IPS-18a (cell line): ENCODE measurements around the gene RAP1GAP2.
"Not testable (repeated sequence)": the region's sequence is repeated elsewhere in the genome, so short reads cannot be mapped to it uniquely, and the experiment has no call there.

Source experiments
- H3K27ac ChIP-seq: one replicate; pipeline ENCODE4 v1.5.1; 2013; ENCODE audit warnings: low read length
- H3K27me3 ChIP-seq: one replicate; pipeline ENCODE4 v1.6.1; 2013; ENCODE audit warnings: mild to moderate bottlenecking, low read length; ENCODE audit not compliant: control insufficient read depth, insufficient read depth
- H3K36me3 ChIP-seq: one replicate; pipeline ENCODE4 v1.6.1; 2013; ENCODE audit warnings: low read depth, low read length; ENCODE audit not compliant: control insufficient read depth
- H3K4me1 ChIP-seq: one replicate; pipeline ENCODE4 v1.6.1; 2013; ENCODE audit warnings: low read depth, low read length; ENCODE audit not compliant: control insufficient read depth
- H3K4me3 ChIP-seq: one replicate; pipeline ENCODE4 v1.5.1; 2013; ENCODE audit warnings: low read length
- H3K9ac ChIP-seq: one replicate; pipeline ENCODE4 v1.6.1; 2013; ENCODE audit warnings: mild to moderate bottlenecking, low read length, moderate library complexity
- H3K9me3 ChIP-seq: one replicate; pipeline ENCODE4 v1.6.1; 2013; ENCODE audit warnings: low read depth, low read length; ENCODE audit not compliant: control insufficient read depth

RAP1GAP2 gene

GRCh38 chr17:3026125-3026855, 230.1 kb downstream of the RAP1GAP2 start:
- Histone ChIP-seq H3K4me3 (no peak overlapping the region), H3K9me3 (peaks cover 3% of the 10 kb centered on the region), H3K36me3 (peaks cover 12% of the 10 kb centered on the region), H3K27ac (no peak overlapping the region), H3K9ac (no peak overlapping the region), H3K27me3 (no peaks in the 10 kb centered on the region), H3K4me1 (no peaks in the 10 kb centered on the region)

GRCh38 chr17:3026856-3027751, 230.9 kb downstream of the RAP1GAP2 start:
- Histone ChIP-seq H3K36me3 (peaks cover 12% of the 10 kb centered on the region), H3K9me3 (no peaks in the 10 kb centered on the region), H3K27me3 (no peaks in the 10 kb centered on the region), H3K4me3 (no peak overlapping the region), H3K27ac (no peak overlapping the region), H3K9ac (no peak overlapping the region), H3K4me1 (no peaks in the 10 kb centered on the region)

GRCh38 chr17:3027786-3028532, 231.7 kb downstream of the RAP1GAP2 start:
- H3K4me3 ChIP-seq, result no peak overlapping the region
- peaks cover 12% of the 10 kb centered on the region for H3K36me3 ChIP-seq
- no peak overlapping the region for H3K9ac ChIP-seq

GRCh38 chr17:3029213-3029913, 233.1 kb downstream of the RAP1GAP2 start:
- no peak overlapping the region for H3K4me3 ChIP-seq
- no peak overlapping the region for H3K9ac ChIP-seq
- no peaks in the 10 kb centered on the region for H3K27me3 ChIP-seq
- peaks cover 12% of the 10 kb centered on the region for H3K36me3 ChIP-seq
- H3K27ac ChIP-seq, result no peak overlapping the region
- H3K4me1 ChIP-seq, result no peaks in the 10 kb centered on the region
- no peaks in the 10 kb centered on the region for H3K9me3 ChIP-seq

More at GRCh38 chr17:3027786-3028532, 231.7 kb downstream of the RAP1GAP2 start:
- Histone ChIP-seq H3K27ac (no peak overlapping the region), H3K9me3 (no peaks in the 10 kb centered on the region), H3K27me3 (no peaks in the 10 kb centered on the region), H3K4me1 (no peaks in the 10 kb centered on the region)

GRCh38 chr17:3030096-3030495, 233.9 kb downstream of the RAP1GAP2 start:
- Histone ChIP-seq H3K9me3 (no peaks in the 10 kb centered on the region), H3K27ac (no peak overlapping the region), H3K4me3 (no peak overlapping the region), H3K4me1 (no peaks in the 10 kb centered on the region), H3K27me3 (no peaks in the 10 kb centered on the region), H3K36me3 (peaks cover 12% of the 10 kb centered on the region), H3K9ac (no peak overlapping the region)

- not testable (repeated sequence) for H3K27me3 ChIP-seq, H3K9me3 ChIP-seq, H3K9ac ChIP-seq, H3K4me3 ChIP-seq, H3K4me1 ChIP-seq, H3K27ac ChIP-seq
- peaks cover 12% of the 10 kb centered on the region for H3K36me3 ChIP-seq
These were observed 234.7 kb downstream of the RAP1GAP2 start for GRCh38 chr17:3030852-3031470.

- H3K36me3 ChIP-seq, result peaks cover 8% of the 10 kb centered on the region
- H3K4me3 ChIP-seq, result no peak overlapping the region
- no peak overlapping the region for H3K9ac ChIP-seq
- H3K4me1 ChIP-seq, result no peaks in the 10 kb centered on the region
- no peak overlapping the region for H3K27ac ChIP-seq
- H3K9me3 ChIP-seq, result no peaks in the 10 kb centered on the region
- H3K27me3 ChIP-seq, result no peaks in the 10 kb centered on the region
These were observed 236.3 kb downstream of the RAP1GAP2 start for GRCh38 chr17:3032258-3033247.

- Histone ChIP-seq H3K9me3 (no peaks in the 10 kb centered on the region), H3K27me3 (no peaks in the 10 kb centered on the region), H3K27ac (no peak overlapping the region), H3K4me1 (no peaks in the 10 kb centered on the region), H3K4me3 (no peak overlapping the region), H3K36me3 (peaks cover 8% of the 10 kb centered on the region), H3K9ac (no peak overlapping the region)
These were observed 237.0 kb downstream of the RAP1GAP2 start for GRCh38 chr17:3033248-3033640.

GRCh38 chr17:3033741-3034577, 237.7 kb downstream of the RAP1GAP2 start:
- Histone ChIP-seq H3K9ac (no peak overlapping the region), H3K27me3 (no peaks in the 10 kb centered on the region), H3K4me1 (no peaks in the 10 kb centered on the region), H3K9me3 (no peaks in the 10 kb centered on the region), H3K4me3 (no peak overlapping the region), H3K27ac (no peak overlapping the region), H3K36me3 (peaks cover 8% of the 10 kb centered on the region)
